Omental fat pad (tissue), 4 donors: Measurements from ENCODE around the gene SND1. TPM values are rescaled to one million over a fixed set of nuclear protein-coding genes. Genes with fewer than 3 reads are reported as not detected.
A peak's percentile ranks its signal among the peaks of the same experiment; 100 is the strongest.

Experiments used
- ATAC-seq: fragments of 150-250 bp; one replicate; pipeline ENCODE4 v1.9.1; 2016; ENCODE audit warnings: mild to moderate bottlenecking, moderate library complexity; ENCODE audit not compliant: low FRiP score
- DNase-seq: peaks from one replicate; pipeline ENCODE4 v3.0.0-alpha.2; 2019; ENCODE audit warnings: low spot score
- total RNA-seq, 4 donors: library from RNA; depleted of rRNA; stranded (reverse); fragments of >200 nt; gene quantifications; one replicate each; pipeline ENCODE4 v1.1.0, GENCODE V29; 2016
- TF ChIP-seq, protein P1 (sequence below), 3 donors: fragments of 450-650 bp; IDR thresholded peaks; one replicate each; pipeline ENCODE4 v1.5.1; 2016 to 2017; ENCODE audit warnings: antibody characterized with exemption in 3 of 3, mild to moderate bottlenecking in 3 of 3, moderate library complexity in 2 of 3

Gene SND1
- total RNA-seq, 4 donors from 2014 or later = 90.8 to 140 (median 125) TPM

DNA sequence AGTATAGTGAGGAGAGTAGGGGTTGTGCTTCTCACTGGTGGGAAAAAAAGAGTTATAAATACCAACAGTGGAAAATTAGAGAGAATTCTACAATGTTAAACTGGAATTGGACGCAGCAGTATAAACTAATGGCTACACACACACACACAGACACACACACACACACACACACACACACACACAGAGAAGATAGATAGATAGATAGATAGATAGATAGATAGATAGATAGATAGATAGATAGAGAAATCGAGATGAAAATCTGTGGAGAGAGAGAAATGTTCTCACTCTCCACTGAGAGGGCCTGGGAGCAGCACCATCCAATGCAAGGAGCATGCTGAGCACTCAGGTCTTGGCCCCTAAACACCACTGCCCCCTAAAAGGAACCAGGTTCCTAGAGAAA, 479.1 kb downstream of the SND1 start:
- no peak for DNase-seq
- TF ChIP-seq, protein P1, sequence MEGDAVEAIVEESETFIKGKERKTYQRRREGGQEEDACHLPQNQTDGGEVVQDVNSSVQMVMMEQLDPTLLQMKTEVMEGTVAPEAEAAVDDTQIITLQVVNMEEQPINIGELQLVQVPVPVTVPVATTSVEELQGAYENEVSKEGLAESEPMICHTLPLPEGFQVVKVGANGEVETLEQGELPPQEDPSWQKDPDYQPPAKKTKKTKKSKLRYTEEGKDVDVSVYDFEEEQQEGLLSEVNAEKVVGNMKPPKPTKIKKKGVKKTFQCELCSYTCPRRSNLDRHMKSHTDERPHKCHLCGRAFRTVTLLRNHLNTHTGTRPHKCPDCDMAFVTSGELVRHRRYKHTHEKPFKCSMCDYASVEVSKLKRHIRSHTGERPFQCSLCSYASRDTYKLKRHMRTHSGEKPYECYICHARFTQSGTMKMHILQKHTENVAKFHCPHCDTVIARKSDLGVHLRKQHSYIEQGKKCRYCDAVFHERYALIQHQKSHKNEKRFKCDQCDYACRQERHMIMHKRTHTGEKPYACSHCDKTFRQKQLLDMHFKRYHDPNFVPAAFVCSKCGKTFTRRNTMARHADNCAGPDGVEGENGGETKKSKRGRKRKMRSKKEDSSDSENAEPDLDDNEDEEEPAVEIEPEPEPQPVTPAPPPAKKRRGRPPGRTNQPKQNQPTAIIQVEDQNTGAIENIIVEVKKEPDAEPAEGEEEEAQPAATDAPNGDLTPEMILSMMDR (IDR thresholded peaks at IDR 0.05) = no peak
- no peak for ATAC-seq

DNA sequence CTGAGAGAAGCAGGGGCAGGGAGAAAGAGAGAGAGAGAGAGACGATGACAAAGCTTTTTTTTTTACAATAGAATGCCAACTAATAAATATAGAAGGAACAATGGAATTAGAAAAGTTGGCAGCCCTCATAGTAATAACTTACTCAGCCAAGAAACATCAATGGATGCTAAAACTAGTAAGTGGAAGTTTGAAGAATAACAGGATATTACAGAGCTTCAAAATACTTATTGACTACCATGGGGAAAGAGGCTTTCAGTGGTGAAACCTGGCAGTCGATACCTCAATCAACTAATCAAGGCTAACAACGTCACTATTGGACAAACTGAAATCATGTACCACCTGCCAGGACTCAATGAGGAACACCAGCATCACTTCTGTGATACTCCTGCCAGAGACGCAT, 479.7 kb downstream of the SND1 start:
- DNase-seq (no peak), ATAC-seq (no peak)
- TF ChIP-seq, protein P1 (IDR thresholded peaks at IDR 0.05) = no peak

DNA sequence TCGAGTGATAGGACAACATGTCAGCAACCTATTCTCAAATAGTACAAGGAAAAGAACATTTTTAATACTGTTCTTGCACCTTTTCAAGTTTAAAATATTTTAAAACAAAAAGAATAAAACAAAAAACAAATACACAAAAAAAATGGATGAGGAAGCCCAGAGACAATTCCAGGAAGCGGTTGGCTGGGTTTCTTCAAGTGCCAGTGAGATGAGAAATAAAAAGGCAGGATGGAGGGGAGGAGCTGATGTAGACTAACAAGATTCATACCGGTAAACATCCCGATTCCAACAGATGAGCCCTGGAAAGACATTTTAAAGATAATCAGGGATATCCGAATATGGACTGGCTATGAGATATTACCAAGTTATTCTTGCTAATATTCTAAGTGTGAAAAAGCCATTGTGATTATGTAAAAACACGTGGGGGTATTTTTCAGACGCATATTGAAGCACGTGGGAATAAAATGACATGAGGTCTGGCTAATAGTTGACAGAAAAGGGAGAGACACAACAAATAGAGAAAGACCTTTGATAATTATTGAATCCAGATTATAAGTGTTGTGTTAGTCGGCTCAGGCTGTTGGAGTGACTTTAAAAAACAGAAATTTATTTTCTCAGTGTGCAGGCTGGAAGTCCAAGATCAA, 480.6 kb downstream of the SND1 start:
- DNase-seq (no peak), ATAC-seq (no peak)
- TF ChIP-seq, protein P1 (IDR thresholded peaks at IDR 0.05) = no peak

DNA sequence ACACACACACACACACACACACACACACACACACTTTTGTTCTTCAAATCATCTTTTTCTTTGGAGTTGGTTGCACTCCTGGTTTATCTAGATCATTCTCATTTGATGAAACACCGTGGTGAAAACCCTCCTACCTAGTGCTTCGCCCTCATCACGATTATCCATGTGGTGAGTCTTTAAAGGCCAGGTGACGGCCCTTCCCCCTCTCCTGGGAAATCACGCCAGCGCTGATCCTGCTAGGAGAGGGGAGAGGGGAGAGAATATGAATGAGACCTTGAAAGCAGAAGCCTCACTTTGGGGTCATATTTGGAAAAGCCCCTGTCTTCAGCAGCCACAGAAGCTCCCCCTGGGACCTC, 483.1 kb downstream of the SND1 start:
- TF ChIP-seq, protein P1 (IDR thresholded peaks at IDR 0.05) = no peak
- DNase-seq (no peak), ATAC-seq (no peak)

DNA sequence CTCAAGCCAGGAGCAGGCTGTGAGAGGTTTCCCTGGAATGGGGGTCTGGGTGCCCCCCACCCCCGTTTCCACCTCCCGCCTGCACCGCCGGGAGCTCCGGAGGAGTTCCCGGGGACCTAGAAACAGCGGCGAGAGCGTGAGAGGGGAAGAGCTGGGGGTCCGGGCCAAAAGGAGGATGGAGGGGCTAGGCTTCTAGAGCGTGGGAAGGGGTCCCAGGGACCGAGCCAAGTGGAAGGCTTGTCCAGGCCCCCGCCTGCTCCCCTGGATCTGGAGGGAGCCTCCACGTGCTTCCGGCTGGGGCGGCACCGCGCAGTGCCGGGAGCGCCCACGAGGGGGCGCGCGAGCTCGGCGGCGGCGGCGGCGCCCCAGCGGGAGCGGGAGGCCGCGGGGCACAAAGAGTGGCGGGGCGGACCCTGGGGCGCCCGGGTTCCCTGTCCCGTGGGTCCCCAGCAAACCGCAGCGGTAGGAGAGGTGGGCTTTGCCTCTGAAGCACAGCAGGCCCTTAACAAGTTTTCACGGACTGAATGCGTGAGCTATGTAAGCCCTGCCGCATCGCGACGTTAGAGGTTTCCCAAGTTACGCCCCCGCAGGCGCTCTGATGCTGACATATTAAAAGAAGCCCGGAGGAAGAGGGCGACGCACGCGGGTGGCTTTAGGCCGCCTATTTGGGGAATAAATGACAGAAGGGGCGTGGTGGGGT, 483.7 kb downstream of the SND1 start:
- TF ChIP-seq, protein P1 (IDR thresholded peaks at IDR 0.05) = peak in 2 of 3 donors; percentile 55 to 90
- ATAC-seq (peak; percentile 90), DNase-seq (no peak)

DNA sequence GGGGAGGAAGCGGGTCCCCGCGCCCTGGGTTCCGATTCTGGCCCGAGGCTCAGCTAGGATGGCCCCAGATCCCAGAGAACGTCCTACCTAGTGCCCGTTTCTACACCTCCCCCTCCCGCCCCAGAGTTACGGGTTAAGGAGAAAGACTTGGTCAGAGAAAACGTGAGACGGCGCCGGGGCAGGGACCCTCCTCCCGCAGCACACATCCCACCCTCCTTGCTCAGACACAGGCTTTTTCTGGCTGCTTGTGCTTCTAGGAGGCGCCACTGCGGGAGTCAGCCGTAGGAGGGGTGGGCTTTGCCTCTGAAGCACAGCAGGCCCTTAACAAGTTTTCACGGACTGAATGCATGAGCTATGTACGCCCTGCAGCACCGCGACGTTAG, 484.2 kb downstream of the SND1 start:
- ATAC-seq (no peak), DNase-seq (no peak)
- TF ChIP-seq, protein P1 (IDR thresholded peaks at IDR 0.05) = no peak

DNA sequence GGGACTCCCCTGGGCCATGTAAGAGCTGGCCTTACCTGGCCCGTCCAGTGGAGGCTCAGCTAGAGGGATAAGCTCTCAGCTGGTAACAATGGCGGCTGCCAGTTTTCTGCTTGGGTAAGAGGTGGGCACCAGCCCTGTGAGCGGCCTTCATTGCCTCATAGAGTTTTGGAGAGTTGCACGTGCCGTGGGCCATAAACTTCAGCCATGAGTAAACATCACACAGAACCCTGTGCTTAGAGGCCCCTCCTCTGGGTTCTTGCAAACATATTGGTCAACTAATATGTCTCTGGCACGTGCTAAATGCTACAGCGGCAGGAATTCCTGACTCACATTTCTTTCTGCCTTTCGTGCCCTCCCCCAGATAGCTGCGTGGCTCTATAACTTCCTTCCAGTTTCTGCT, 485.2 kb downstream of the SND1 start:
- TF ChIP-seq, protein P1 (IDR thresholded peaks at IDR 0.05) = no peak
- no peak for DNase-seq
- peak; percentile 39 for ATAC-seq
